GM12801 (cell line): Measurements from ENCODE around the gene GRM7.

ENCODE experiments used
- CTCF ChIP-seq: IDR thresholded peaks from one replicate; pipeline ENCODE4 v1.5.1; 2011; ENCODE audit warnings: control low read depth; ENCODE audit not compliant: insufficient read length; ENCODE audit errors: extremely low read depth

The GRM7 gene

GRCh38 chr3:7188551-7188950 lies 327.6 kb downstream of the GRM7 start:
- no peak for TF ChIP-seq CTCF

DNA sequence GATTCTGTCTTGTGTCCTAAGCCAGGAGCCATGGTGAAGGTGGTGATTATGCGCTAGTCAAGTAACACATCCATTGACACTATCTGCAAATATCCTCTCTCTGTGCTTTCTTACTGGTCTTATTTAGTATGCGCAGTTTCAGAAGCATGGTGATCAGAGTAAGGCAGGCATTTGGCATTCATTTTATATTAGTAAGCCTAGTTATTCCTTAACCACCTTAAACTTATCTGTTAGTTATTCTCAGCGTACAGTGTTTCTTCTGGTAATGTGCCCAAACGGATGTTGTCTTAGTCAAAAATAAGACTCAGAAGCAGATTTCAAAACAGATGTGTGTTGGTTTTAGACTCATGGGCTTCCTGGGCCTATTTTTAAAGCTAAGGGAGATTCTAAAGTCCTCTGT lies 329.2 kb downstream of the GRM7 start:
- no peak for TF ChIP-seq CTCF

DNA sequence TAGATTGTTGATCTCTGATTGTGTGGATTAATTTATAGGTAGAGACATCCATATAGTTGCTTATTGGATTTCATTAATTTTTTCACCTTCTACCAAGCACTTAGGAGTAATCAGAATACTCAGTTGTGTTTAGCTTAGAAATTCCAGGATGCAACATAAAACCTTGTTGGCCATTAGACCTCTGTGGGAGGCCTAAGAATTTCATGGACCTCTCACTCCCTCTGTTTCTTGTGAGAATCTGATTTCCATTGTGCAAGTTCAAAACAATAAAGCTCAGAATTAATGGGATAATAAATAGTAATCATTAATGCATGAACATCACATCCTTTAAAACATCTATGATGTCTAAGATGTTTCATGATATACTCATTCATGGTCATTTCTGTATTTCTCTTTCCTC lies 332.4 kb downstream of the GRM7 start:
- TF ChIP-seq CTCF: no peak

GRCh38 chr3:7194071-7194835 lies 333.3 kb downstream of the GRM7 start:
- no peak for TF ChIP-seq CTCF

- TF ChIP-seq CTCF: no peak
Observed at GRCh38 chr3:7195934-7196333, 335.0 kb downstream of the GRM7 start.

GRCh38 chr3:7201784-7202183 lies 340.9 kb downstream of the GRM7 start:
- TF ChIP-seq CTCF: no peak

- no peak for TF ChIP-seq CTCF
Observed at GRCh38 chr3:7203969-7204847, 343.3 kb downstream of the GRM7 start.
